IPS DF 4.7 (cell line): Measurements from ENCODE around the gene RPS23.

Source experiments
- DNase-seq: peaks from one replicate; pipeline ENCODE4 v3.0.0-alpha.2; 2013; ENCODE audit warnings: low spot score; ENCODE audit errors: extremely low read depth

The RPS23 gene

DNA sequence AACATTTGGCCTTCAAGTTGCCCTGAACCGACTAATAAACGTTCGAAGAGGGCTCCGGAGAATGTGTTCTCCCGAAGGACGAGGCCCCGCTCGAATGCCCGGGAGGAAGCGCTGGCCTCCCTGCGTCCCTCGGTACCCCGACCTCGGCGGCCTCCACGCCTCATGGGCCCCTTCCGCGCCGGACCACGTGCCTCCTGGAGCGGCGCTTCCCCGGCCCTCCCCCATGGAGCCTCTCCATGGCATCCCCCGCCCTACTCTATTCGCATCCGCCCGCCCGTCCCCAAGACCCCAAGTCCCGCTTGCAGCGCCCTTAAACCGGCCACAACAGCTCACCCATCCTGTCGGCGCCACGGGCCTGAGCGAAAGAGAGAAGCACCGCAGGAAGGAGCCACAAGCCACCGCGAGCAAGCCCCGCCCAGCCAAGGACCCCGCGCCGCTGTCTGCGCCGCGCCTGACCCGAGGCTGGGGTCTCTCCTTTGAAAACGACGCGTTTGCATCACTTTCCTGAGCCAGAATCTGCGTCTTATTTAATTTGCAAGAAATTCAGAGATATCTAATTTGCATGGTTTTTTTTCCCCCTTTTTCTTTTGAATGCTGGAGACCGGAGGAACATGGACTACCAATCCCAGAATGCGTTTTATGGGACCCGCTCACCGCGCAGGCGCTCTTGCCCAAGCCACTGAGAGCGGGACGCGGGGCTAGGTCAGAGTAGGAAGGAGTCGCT lies at the start of gene RPS23:
TSS of gene RPS23 (minus strand) at position 368 of the 724 bp plus-strand sequence. CDS start at position 337, 31 bp downstream.
- DNase-seq: no peak

DNA sequence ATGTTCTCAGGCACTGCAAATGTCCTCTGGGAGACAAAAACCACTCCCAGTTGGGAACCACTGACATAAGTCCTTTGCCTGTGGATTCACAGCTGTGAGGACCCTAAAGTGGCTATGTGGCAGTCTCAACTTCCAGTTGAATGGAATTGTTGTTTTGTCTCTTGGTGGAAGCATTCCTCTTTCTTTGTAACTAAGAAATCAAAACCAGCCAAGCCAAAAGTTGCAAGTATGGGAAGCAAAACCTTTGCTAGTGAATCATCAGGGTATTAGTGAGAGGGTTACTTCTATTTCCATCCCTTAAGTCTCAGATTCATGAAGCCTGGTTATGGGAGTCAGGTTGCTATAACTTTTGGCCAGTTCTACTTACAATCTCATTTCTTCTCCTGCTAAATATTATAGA lies 49.8 kb upstream of the RPS23 start:
- DNase-seq: no peak

DNA sequence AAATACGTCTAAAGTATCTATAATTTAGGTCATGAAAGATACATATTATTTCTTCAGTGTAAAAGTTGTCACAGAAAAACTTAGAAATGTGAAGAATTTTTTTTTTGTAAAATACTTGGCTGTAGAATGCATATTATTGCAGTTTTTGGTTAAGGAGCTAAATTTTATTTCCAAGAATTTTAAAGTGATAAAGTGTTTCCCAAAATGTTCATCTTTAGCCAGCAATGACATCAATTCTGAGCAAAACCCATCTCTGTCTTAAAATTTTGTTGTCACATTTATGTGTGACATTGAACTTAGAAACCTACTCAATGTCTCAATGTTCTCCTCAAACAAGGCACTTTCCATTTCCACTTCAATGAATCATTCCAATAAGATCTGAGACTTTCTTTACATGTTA lies 47.8 kb upstream of the RPS23 start:
- no peak for DNase-seq

DNA sequence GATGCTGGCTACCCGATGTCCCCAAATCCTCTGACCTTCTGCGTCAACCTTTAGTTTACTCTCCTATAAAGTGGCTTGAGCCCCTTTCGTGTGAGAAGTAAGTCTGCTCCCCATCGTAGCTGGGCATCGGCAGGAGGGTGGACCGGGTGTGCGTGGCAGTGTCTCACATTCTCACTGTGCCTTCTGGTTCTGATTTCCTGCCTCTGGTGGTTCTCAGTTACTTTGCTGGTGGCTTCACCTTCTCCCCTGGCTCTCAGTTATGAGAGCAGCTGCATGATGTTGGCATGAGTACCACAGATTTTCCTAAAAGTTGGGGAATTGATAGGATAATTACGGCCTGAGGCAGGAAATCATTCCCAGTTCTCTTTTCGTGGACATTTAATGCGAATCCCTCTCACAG lies 47.0 kb upstream of the RPS23 start:
- DNase-seq: no peak

DNA sequence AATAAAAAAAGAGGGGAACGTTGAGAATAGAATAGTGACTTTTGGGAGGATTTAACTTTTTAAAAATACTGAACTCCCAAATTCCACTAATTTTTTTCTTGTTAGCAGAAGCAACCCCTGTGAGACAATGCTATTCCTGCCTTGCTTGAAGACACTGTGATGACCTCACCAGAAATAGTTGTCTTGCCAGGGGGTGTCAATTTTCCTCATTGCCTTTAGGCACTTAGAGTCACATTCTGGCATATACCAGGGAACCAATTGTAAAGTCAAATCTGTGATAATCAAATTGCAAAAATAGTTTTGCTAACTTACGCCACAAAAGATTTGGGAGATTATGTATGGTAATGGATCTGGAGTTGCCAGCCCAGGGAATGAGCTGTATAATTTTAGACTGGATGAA lies 42.8 kb upstream of the RPS23 start:
- DNase-seq: no peak

DNA sequence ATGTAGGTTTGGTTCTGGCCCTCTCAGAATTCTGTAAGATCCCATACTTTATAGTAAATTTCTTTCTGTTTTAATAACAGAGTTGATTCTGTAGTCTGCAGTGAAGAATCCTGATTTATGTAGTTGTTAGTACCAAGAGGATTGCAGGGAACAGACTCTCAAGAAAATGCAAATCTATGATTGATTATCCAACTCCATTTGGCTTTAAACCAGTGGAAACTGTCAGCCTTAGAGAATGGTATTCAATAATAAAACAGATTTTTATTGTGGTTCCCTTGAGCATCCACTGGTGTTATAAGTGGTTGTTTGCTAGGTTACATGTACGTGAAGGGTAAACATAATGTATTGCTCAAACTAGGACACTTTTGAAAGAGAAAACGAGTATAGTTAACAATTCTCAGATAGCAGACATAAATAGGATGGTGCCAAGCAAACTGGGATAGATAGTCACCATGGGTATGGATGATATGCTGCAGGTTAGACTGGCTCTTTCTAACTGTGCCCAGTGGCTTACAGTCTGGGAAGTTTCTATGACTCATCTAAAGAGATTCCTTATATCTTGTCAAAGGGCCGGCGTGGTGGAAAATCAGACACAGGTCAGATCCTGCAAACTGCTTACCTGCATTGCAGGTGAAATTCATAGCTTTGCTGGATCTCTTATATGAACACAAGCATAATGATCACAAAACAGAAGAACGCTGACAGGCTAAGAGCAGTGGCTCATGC lies 41.7 kb upstream of the RPS23 start:
- no peak for DNase-seq

DNA sequence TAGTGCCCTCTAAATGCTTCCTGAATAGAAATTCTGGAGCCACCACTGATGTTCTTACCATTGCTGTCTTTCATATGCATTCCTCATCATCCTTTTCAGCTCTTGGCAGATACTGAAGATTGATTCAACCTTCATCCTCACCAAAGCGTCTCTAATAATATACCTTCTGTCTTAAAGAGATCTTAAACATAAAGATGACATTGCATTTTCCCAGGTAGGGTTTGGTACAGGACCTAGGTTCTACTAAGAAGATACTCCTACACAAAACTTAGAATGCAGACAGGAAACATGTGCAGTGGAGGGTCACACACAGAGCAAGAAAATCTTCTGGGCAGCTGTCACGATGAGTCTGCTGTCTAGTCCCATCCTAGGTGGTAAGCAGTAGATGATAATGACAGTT lies 41.0 kb upstream of the RPS23 start:
- no peak for DNase-seq

DNA sequence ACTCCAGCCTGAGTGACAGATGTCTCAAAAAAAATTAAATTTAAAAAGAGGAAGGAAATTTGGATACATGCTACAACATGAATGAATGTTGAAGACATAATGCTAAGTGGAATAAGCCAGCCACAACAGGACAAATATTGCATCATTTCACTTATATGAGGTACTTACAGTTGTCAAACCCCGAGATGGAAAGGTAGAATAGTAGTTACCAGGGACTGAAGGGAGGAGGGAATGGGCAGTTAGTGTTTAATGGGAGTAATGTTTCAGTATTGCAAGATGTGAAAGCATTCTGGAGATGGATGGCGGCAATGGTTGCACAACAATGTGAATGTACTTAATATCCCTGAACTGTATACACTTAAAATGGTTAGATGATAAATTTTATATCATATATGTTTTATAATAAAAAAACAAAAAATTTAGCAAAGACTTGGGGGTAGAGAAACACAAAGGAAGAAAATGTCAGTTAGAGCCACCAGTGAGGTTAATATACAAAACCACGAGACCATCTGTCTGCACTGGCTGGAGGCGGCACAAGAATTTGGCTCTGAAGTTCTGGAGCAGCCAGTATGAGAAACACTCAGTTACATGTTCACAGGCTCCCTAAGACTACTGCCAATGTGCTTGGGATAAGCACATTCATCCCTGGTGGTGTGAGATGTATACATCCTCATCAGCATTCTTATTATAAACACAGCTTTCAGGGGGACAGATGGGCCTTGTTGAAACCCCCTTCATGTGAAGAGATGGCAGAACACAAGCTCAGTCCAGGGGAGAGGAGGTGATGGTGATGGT lies 37.0 kb upstream of the RPS23 start:
- DNase-seq: no peak

DNA sequence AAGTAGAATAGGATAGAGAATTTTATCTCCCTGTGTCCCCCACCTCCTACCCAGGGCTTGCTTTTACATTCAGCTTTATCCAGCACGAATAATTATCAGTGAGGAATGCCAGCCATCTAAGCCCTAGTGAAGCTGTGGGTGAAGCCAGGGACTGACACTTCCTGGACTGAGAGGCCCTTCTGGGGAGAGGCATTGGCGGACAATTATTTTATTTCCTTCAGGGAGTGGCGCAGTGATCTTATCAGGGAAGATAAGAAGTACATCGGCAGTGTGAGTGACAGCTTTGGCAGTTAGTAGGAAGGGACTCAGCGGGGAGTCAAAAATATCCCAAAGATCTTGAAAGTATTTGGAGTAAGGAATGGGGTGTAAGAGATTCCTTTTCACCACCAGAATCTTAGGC lies 34.9 kb upstream of the RPS23 start:
- no peak for DNase-seq

DNA sequence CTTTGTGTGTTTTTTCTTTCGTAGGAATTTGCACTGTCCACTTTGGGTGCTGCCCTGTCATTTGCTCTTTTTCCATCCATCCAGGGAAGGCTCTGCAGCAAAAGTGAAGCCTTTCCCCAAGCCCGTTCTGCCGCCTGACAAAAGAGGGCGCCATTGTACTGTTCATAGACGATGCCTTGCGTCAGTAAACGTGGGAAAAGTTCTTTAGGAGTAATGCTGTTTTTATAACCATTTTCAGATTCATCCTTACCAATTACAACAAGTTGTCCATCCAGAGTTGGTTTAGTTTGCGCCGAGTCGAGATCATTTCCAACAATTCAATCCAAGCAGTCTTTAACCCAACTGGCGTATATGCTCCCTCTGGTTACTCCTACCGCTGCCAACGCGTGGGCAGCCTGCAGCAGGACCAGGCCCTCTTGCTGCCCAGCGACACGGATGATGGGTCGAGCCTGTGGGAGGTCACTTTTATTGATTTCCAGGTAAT lies 34.3 kb upstream of the RPS23 start:
- DNase-seq: peak; percentile 41

DNA sequence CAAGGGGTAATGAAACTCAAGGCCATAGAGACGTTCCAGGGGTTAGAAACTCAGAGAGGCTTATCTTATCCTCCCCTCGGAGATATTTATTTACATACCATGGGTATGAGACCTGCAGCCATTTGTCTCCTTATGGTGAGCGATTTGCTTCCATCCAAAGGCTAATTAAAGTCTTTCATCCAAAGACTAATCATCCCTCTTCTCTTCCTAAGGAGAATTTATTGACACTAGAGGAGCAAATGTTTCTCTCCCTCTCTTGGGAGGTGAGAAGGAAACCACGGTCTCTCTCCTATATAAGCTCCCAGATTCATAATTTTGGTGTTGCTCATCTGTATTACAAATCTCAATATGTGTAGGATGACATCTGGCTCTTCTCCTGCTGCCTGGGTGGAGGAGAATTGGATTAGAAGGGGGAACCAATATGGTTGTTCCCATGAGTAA lies 31.0 kb upstream of the RPS23 start:
- DNase-seq: no peak

DNA sequence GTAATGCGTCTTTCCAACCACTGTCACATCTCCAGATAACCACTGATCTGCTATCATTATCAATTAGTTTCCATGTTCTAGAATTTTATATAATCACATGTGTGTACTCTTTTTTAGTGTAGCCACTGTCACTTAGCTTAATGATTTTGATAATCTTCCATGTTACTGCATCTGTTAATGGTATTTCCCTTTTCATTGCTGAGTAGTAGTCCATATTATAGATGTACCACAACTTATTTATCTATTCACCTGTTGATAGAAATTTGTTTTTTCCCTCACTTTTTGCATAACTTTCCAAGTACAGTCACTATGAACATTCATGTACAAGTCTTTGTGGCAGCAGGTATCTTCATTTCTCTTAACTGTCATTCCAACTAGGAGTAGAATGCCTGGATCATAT lies 30.3 kb upstream of the RPS23 start:
- DNase-seq: no peak

DNA sequence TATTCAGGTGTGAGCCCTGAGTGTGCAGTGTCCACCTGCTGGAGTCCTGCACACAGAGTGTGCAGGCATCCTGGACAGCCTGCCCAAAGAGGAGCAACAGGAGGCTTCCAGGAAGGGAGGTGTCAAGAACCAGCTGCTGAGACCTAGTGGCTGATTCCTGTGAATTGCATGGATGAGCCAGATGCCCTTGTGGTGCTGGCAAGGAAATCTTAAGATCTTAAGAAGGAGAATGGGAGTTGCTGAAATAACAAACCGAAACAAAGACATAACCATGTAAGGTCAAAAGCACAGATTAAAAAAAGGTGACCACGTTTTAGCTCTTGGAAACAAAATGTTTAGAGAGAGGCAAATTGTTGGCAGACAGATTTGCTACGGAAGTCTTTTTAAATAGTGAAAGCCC lies 29.3 kb upstream of the RPS23 start:
- no peak for DNase-seq

DNA sequence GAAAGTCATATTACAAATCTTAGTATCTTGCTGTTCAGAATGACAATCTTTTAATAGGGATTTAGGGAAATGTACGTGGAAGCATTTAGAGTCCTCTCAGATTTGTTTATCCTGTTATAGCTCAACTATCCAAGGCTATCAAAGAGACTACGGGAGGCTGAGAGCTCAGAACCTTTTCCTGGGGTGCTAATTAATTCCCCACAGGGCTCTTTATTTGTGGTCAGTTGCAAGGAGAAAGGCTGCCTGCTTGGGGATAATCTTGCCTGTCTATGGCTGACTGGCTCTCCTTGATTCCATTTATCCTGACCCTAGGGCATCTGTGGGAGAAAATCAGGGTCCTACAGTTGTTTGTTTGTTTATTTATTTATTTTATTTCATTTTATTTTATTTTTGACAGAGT lies 28.0 kb upstream of the RPS23 start:
- no peak for DNase-seq

DNA sequence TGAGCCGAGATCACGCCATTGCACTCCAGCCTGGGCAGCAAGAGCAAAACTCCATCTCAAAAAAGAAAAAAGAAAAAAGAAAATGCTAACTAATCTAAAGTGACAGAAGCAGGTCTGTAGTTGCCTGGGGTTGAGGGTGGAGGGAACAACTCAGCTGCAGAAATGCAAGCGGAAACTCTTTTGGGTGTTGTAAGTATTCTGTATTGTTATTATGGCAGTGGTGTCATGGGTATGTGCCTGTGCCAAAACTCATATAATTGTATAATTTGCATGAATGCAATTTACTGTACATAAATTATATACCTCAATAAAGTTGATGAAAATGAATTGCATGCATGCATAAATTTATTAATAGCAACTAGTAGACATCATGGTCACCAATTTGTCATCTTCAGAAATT lies 23.0 kb upstream of the RPS23 start:
- DNase-seq: no peak

DNA sequence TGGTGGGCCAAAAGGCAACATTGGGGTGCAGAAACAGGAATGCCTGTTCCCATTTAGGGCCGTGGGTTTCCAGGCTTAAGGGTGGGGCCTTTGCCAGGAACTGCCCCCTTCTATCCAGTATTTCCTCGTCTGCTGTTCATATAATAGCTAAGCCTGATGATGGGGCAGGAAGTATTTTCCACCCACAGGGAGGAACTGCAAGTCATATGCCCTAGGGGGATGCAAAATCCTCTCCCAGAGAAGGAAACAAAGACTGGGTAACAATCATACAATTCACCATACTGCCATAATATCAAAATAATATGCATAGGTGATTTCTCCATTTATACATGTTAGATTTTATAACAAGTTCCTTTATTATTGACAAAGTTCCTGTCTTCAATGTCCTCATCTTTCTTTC lies 20.5 kb upstream of the RPS23 start:
- DNase-seq: no peak

DNA sequence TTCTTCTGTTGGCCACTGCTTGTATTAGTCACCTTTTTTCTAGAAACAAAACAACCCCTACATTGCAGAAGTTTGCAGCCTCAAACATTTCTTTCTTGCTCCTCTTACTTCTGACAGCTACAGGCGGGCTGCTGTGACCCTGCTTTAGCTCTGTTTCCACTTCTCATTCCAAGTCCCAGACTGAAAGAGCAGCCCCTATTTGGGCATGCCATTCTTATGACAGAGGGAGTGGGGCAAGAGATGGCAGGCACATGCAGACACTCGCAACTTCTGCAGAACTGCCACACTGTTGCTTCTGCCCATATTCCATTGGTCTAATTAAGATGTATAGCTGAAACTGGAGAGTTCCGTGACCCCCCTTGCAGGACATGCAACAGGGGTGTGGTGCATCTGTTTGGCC lies 19.6 kb upstream of the RPS23 start:
- DNase-seq: no peak

DNA sequence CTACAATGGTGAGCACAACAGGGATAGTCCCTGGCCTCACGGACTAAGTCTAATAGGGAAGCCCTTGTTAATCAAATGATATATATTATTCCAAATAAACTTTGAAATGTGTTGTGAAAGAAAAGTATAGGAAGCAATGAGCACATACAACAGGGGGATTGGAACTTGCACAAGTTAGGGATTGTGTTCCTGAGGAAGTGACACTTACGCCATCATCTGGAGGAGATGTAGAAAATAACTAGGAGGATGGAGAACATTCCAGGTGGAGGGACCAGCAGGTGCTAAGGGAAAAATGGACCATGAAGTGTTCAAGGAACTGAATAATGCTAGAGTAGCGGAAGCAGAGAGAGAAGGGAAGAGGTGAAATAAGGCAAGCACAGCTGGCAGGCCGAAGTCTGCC lies 18.8 kb upstream of the RPS23 start:
- no peak for DNase-seq

DNA sequence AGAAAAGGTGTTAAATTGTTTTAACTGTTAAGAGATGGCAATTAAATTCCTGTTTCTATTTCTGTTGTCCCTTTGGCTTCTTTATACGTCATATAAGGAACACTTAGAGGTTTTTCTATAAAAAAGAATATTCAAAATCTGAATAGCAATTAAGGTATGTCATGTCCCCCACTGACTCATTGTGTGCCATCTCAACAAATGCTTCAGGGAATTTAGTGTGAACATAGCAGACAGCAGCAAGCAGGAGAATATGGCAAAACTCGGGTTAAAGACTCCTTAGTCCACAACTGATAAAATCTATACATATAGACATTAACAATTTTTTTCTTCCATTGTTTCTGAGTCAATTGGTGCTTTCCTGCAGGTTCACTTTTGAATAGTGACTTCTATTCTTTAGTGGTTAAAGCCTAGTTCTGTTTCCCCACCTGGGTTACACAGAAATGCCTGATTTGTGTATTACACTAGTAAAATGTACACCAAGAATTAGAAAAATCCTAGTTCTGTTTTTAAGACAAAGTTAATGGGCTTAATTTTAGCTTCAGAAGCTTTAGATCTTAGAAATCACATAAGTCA lies 17.9 kb upstream of the RPS23 start:
- no peak for DNase-seq

DNA sequence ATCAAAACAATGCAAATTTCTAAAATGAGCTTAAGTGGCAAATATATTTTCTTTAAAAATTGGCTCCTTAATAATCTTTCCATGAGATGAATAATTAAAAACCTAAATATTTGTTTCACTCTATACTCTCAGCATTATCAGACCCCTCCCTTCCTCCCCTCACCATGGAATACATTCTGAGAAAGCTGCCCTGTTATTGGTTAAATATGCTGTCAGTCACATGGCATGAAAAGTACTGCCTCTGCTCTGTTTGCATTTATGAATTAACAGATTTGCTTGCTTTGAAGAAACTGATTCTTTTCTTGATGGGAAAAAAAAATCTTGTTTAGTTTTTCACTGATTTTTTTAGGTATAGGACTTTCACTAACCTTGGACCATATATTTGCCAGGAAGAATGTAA lies 17.0 kb upstream of the RPS23 start:
- no peak for DNase-seq

DNA sequence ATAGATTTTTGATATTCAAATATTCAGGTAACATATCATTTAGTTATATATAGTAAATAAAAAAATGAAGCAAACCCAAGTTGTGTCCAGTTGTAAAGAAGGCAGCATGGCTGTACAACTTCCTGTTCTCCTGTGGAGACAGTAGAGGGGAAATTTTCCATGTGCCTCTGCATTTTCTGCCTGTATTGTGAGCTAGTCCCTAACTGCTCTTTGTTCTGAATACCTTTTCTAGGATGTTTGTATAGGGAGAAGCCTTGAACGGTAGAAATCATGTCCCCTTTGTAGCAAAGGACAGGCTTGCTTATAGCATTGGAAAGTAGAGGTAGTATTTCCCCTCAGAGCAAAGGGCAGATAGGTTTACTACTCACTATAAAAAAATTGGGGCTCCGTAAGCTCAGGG lies 13.3 kb upstream of the RPS23 start:
- DNase-seq: no peak

DNA sequence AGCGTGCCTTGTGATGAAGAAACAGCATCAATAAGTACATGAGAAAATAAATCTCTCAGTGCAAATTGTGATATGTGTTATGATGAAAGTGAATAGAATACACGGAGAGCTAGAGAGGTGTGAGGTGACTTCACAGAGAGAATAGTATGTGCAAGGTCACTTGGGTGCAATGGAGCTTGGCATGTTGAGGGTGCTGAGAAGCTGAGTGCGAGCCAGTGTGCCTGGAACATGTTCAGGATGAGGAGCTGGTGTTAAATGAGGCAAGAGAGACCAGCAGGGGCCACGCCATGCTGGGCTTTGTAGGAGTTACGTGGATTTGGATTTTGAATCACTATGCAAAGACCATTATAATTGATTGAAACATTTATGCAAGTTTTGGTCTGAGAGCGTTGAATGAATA lies 12.8 kb upstream of the RPS23 start:
- no peak for DNase-seq
